HepG2 (cell line): ENCODE data around the gene IP6K3. TPM values are rescaled to one million over a fixed set of nuclear protein-coding genes. Genes with fewer than 3 reads are reported as not detected.
A peak's percentile ranks its signal among the peaks of the same experiment; 100 is the strongest.

Experiments used
- ATAC-seq: fragments of 200-7000 bp; cut with Tn5 transposase; 3 replicates; pipeline ENCODE4 v1.9.1; 2020; ENCODE audit warnings: mild to moderate bottlenecking, moderate library complexity
- BruUV-seq: library from RNA; stranded (reverse); fragments of 400-500 nt; replicated peaks from 2 replicates; lab custom pipeline; 2021; lab: Mats Ljungman, UMichigan
- CTCF ChIA-PET: fragments of 300-600 bp; formaldehyde crosslinking; extraction: SDS; loops from one replicate; lab custom pipeline; 2021; ENCODE audit warnings: low total read pairs, inconsistent platforms, low intra/inter-chr PET ratio; lab: Yijun Ruan, JAX
- POLR2A ChIA-PET: fragments of 350-600 bp; sonication (Branson Sonifier 250); formaldehyde crosslinking; loops from one replicate; lab custom pipeline; 2020; ENCODE audit warnings: antibody characterized with exemption, inconsistent platforms; lab: Yijun Ruan, JAX
- DNase-seq: peaks from one replicate; pipeline ENCODE4 v3.0.0-alpha.2; 2015; ENCODE audit warnings: low spot score
- FAIRE-seq: peaks from 3 replicates; lab custom pipeline; 2011; peaks lifted over from hg19 to GRCh38; lab: Jason Lieb, UNC
- H2AFZ ChIP-seq: one replicate; pipeline ENCODE4 v1.6.1; 2011; ENCODE audit warnings: low read length, inconsistent platforms
- H3K27ac ChIP-seq: fragments of 300-600 bp; 3 replicates; pipeline ENCODE4 v1.8.0; 2011; ENCODE audit warnings: mixed run types, mild to moderate bottlenecking, mixed read lengths, low read length, inconsistent platforms; ENCODE audit not compliant: insufficient read depth; ENCODE audit errors: extremely low read length
- H3K27me3 ChIP-seq, 2 experiments: fragments of 200-600 bp in 1 of 2; 2 replicates in 1 of 2; 3 replicates in 1 of 2; pipeline versions ENCODE4 v1.6.0 to v1.8.0; 2011; ENCODE audit warnings: low read length in 2 of 2, mild to moderate bottlenecking in 2 of 2, moderate library complexity in 2 of 2, inconsistent platforms in 1 of 2; ENCODE audit not compliant: insufficient read depth in 2 of 2, control insufficient read depth in 1 of 2
- H3K36me3 ChIP-seq, 2 experiments: fragments of 200-600 bp in 1 of 2; replicated peaks in 1 of 2; 2 replicates in 1 of 2; 3 replicates in 1 of 2; pipeline versions ENCODE4 v1.5.1 to v1.8.0; 2011; ENCODE audit warnings: low read length in 2 of 2, inconsistent platforms in 1 of 2; ENCODE audit not compliant: insufficient read depth in 2 of 2, control insufficient read depth in 1 of 2
- H3K4me1 ChIP-seq: 2 replicates; pipeline ENCODE4 v1.5.1; 2012; ENCODE audit warnings: low read length, inconsistent platforms; ENCODE audit not compliant: insufficient read depth
- H3K4me2 ChIP-seq: 2 replicates; pipeline ENCODE4 v1.6.0; 2011; ENCODE audit warnings: low read depth, low read length, inconsistent platforms
- H3K4me3 ChIP-seq, 3 experiments: fragments of 200-600 bp in 1 of 3; sonication (generic), shearing (Covaris generic) in 1 of 3; replicated peaks in 1 of 3; 2 replicates each; pipeline ENCODE4 v1.5.1; 2011 to 2016; ENCODE audit warnings: low read length in 3 of 3, inconsistent platforms in 2 of 3, low read depth in 2 of 3, mild to moderate bottlenecking in 2 of 3, control low read depth in 1 of 3, mixed read lengths in 1 of 3; ENCODE audit not compliant: insufficient read depth in 1 of 3
- H3K79me2 ChIP-seq: one replicate; pipeline ENCODE4 v1.6.1; 2011; ENCODE audit warnings: low read length, inconsistent platforms; ENCODE audit not compliant: insufficient read depth
- H3K9ac ChIP-seq: 2 replicates; pipeline ENCODE4 v1.6.0; 2011; ENCODE audit warnings: mild to moderate bottlenecking, low read depth, low read length, inconsistent platforms; ENCODE audit not compliant: insufficient read depth
- H3K9me3 ChIP-seq: 2 replicates; pipeline ENCODE4 v1.5.1; 2012; ENCODE audit warnings: mild to moderate bottlenecking, low read length
- H4K20me1 ChIP-seq: 2 replicates; pipeline ENCODE4 v1.6.0; 2011; ENCODE audit warnings: inconsistent platforms, mild to moderate bottlenecking, low read length, moderate library complexity; ENCODE audit not compliant: insufficient read depth
- CEBPB ChIP-seq: IDR thresholded peaks from 2 replicates; pipeline ENCODE4 v1.6.1; 2011; ENCODE audit warnings: low read depth, low read length, improper control_type of control experiment, borderline replicate concordance
- FOXA1 ChIP-seq, 2 experiments: fragments of 450-650 bp in 1 of 2; sonication (generic) in 1 of 2; formaldehyde crosslinking in 1 of 2; IDR thresholded peaks; 2 replicates each; pipeline versions ENCODE4 v1.4.0 to v1.6.1; 2016 to 2020; ENCODE audit warnings: missing genetic modification reagents in 1 of 2
- FOXA3 ChIP-seq: IDR thresholded peaks from 2 replicates; pipeline ENCODE4 v1.6.1; 2016; ENCODE audit warnings: missing genetic modification reagents, missing compliant biosample characterization
- SAP130 ChIP-seq: IDR thresholded peaks from 2 replicates; pipeline ENCODE4 v1.6.1; 2016; ENCODE audit warnings: low read depth
- SNAPC2 ChIP-seq: sonication (generic); formaldehyde crosslinking; IDR thresholded peaks from 2 replicates; pipeline ENCODE4 v1.8.1; 2022; ENCODE audit warnings: mild to moderate bottlenecking, missing genetic modification reagents
- SRY ChIP-seq: sonication (generic); formaldehyde crosslinking; IDR thresholded peaks from 2 replicates; pipeline ENCODE4 v1.8.0; 2022; ENCODE audit warnings: mild to moderate bottlenecking, missing genetic modification reagents
- ZNF24 ChIP-seq: fragments of 450-650 bp; IDR thresholded peaks from 2 replicates; pipeline ENCODE4 v1.6.1; 2017; ENCODE audit warnings: antibody characterized with exemption, mild to moderate bottlenecking
- ZSCAN21 ChIP-seq: sonication (generic); formaldehyde crosslinking; IDR thresholded peaks from 2 replicates; pipeline ENCODE4 v1.8.0; 2022; ENCODE audit warnings: mild to moderate bottlenecking, missing genetic modification reagents, moderate library complexity, borderline replicate concordance
- WGBS: methylation state at CpG from one replicate; pipeline ENCODE4 v1.1.6; 2017; ENCODE audit warnings: low lambda C conversion rate; 5-methylcytosine and 5-hydroxymethylcytosine counted together
- in situ Hi-C: cut with HindIII; loops from 2 replicates; pipeline ENCODE4 v1.10.0; 2017; ENCODE audit warnings: low pct_unique_long_range_greater_than_20kb; ENCODE audit not compliant: extremely low pct_ligation_motif_present
- intact Hi-C: fragments of 100-400 bp; cut with micrococcal nuclease; formaldehyde crosslinking; loops from one replicate; pipeline ENCODE4 v1.10.0; 2022; ENCODE audit not compliant: unreplicated experiment
- polyA plus RNA-seq, 8 experiments: library from polyadenylated mRNA; depleted of rRNA in 3 of 8; stranded (reverse) in 7 of 8; unstranded in 1 of 8; fragments of >200 nt; fragmentation: Illumina TruSeq in 4 of 8; extraction: Trizol in 4 of 8; gene quantifications; 2 replicates each; pipeline versions ENCODE4 v1.2.1 to v1.2.3, GENCODE V29; 2011 to 2016; ENCODE audit warnings: low read depth in 4 of 8, missing spikeins in 1 of 8, mixed read lengths in 1 of 8; ENCODE audit not compliant: insufficient read depth in 1 of 8
- total RNA-seq, 5 experiments: library from RNA; depleted of rRNA; stranded (reverse); fragments of >200 nt; fragmentation: Illumina TruSeq; extraction: Trizol; gene quantifications; 2 replicates each; pipeline ENCODE4 v1.2.3, GENCODE V29; 2016; ENCODE audit warnings: low read depth in 1 of 5
- TF ChIP-seq, protein P1 (sequence below): sonication (generic); formaldehyde crosslinking; IDR thresholded peaks from 2 replicates; pipeline ENCODE4 v1.4.0; 2020; ENCODE audit warnings: missing genetic modification reagents, borderline replicate concordance
- TF ChIP-seq, protein P2 (sequence below): sonication (generic); formaldehyde crosslinking; IDR thresholded peaks from 2 replicates; pipeline ENCODE4 v1.5.0; 2020; ENCODE audit warnings: mild to moderate bottlenecking, missing genetic modification reagents

IP6K3 gene
- total and polyA plus RNA-seq, 2 of the 13 experiments (the other 11 are each of a cell fraction or from before 2014, with no cell fraction given), result 0.11 to 0.18 TPM

DNA sequence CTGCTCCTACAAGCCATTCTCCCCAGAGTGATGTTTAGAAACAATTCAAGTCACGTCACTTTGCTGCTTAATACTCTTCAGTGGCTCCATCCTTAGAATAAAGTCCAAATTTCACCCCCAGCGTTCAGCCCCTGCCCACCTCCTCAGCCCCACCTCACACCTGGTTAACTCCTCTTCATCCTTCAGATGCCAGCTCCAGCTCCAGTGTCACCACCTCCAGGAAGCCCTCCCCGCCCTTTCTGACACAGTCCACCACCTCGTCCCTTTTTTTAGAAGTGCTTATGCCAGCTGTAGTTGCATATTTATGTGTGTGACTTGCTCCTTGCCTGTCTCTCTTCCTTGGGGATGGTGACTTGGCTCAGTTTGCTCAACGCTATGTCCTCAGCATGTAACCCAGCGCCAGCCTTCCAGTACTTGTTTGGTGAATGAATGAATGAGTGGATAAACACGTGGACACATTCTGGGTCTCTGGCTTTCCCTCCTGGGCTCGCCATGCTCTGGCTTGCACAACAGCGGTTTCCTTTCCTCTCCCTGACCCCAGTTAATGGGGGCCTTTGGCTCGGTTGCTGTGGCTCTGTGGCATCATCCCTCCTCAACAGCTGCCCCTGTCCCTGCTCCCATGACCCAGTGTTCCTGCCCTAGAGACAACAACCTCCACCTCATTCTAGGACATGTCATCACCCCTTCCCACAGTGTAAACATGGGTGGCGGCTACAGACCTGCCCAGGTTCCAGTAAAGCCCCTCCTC is 3.7 kb upstream of the IP6K3 start:
- in situ Hi-C loops, result no loop called here
- peak overlapping the region in 1 of 3 experiments; percentile 31; a peak in 1 of 6 replicates for H3K4me3 ChIP-seq
- ATAC-seq (peak; percentile 3; the same call in 1 of the 3 replicates), FAIRE-seq (no peak), DNase-seq (no peak)
- no peak overlapping the region for H2AFZ ChIP-seq
- intact Hi-C loops, result no loop called here
- POLR2A ChIA-PET, result interaction anchor here (0.6 to 2.5 kb wide), 5 partner anchors 10 to 39 kb away, joined by 3 to 39 read pairs (median 7); partner anchors contain the start of gene UQCC2
- CTCF ChIA-PET, result no interaction called here
- no peaks in the 10 kb centered on the region for H3K79me2 ChIP-seq
- no peaks in the 10 kb centered on the region for H4K20me1 ChIP-seq
- H3K9me3 ChIP-seq, result no peaks in the 10 kb centered on the region
- 8% methylated on average over 11 of the region's 11 CpGs for WGBS
- no peak overlapping the region for H3K27ac ChIP-seq
- peak overlapping the region; percentile 46 for H3K4me2 ChIP-seq
- no TSS peak for BruUV-seq
- H3K4me1 ChIP-seq, result peaks cover 49% of the 10 kb centered on the region
- TF ChIP-seq SNAPC2 (CRISPR knock-in tag), result no peak
- TF ChIP-seq, protein P1, sequence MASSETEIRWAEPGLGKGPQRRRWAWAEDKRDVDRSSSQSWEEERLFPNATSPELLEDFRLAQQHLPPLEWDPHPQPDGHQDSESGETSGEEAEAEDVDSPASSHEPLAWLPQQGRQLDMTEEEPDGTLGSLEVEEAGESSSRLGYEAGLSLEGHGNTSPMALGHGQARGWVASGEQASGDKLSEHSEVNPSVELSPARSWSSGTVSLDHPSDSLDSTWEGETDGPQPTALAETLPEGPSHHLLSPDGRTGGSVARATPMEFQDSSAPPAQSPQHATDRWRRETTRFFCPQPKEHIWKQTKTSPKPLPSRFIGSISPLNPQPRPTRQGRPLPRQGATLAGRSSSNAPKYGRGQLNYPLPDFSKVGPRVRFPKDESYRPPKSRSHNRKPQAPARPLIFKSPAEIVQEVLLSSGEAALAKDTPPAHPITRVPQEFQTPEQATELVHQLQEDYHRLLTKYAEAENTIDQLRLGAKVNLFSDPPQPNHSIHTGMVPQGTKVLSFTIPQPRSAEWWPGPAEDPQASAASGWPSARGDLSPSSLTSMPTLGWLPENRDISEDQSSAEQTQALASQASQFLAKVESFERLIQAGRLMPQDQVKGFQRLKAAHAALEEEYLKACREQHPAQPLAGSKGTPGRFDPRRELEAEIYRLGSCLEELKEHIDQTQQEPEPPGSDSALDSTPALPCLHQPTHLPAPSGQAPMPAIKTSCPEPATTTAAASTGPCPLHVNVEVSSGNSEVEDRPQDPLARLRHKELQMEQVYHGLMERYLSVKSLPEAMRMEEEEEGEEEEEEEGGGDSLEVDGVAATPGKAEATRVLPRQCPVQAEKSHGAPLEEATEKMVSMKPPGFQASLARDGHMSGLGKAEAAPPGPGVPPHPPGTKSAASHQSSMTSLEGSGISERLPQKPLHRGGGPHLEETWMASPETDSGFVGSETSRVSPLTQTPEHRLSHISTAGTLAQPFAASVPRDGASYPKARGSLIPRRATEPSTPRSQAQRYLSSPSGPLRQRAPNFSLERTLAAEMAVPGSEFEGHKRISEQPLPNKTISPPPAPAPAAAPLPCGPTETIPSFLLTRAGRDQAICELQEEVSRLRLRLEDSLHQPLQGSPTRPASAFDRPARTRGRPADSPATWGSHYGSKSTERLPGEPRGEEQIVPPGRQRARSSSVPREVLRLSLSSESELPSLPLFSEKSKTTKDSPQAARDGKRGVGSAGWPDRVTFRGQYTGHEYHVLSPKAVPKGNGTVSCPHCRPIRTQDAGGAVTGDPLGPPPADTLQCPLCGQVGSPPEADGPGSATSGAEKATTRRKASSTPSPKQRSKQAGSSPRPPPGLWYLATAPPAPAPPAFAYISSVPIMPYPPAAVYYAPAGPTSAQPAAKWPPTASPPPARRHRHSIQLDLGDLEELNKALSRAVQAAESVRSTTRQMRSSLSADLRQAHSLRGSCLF (CRISPR knock-in tag), result no peak
- TF ChIP-seq FOXA3 (CRISPR knock-in tag), result peak; percentile 47; the same call in 1 of the 2 replicates
- TF ChIP-seq, protein P2, sequence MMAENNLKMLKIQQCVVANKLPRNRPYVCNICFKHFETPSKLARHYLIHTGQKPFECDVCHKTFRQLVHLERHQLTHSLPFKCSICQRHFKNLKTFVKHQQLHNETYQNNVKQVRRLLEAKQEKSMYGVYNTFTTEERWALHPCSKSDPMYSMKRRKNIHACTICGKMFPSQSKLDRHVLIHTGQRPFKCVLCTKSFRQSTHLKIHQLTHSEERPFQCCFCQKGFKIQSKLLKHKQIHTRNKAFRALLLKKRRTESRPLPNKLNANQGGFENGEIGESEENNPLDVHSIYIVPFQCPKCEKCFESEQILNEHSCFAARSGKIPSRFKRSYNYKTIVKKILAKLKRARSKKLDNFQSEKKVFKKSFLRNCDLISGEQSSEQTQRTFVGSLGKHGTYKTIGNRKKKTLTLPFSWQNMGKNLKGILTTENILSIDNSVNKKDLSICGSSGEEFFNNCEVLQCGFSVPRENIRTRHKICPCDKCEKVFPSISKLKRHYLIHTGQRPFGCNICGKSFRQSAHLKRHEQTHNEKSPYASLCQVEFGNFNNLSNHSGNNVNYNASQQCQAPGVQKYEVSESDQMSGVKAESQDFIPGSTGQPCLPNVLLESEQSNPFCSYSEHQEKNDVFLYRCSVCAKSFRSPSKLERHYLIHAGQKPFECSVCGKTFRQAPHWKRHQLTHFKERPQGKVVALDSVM, result no peak
- TF ChIP-seq ZSCAN21, result 0 out of 2 replicates have a peak, but pooled peaks have one; percentile 58
- TF ChIP-seq CEBPB, result peak; percentile 59; the same call in 1 of the 2 replicates
- TF ChIP-seq SAP130 (CRISPR knock-in tag), result peak; percentile 20; the same call in 1 of the 2 replicates
- peak; percentile 83 for TF ChIP-seq ZNF24
- TF ChIP-seq SRY (CRISPR knock-in tag), result no peak
- no peak for TF ChIP-seq FOXA1 (IDR thresholded peaks at IDR 0.05)
- peak; percentile 66 for TF ChIP-seq FOXA1 (CRISPR knock-in tag; IDR thresholded peaks at IDR 0.05)
- H3K9ac ChIP-seq, result no peak overlapping the region
- H3K36me3 ChIP-seq, result no peaks in the 10 kb centered on the region
- peaks cover 4 to 45% of the 10 kb centered on the region in 2 experiments; a peak in 4 of 5 replicates for H3K27me3 ChIP-seq
